NOMO-1 treated with dmso at 0.1 percent for 144 hours (cell line): ENCODE measurements around the gene TNFRSF1B.
"Not testable (repeated sequence)": the region's sequence is repeated elsewhere in the genome, so short reads cannot be mapped to it uniquely, and the experiment has no call there.

Experiments
- DNase-seq: peaks from one replicate; lab custom pipeline; 2025; ENCODE audit not compliant: unreplicated experiment; lab: John Stamatoyannopoulos, UW

The TNFRSF1B gene

DNA sequence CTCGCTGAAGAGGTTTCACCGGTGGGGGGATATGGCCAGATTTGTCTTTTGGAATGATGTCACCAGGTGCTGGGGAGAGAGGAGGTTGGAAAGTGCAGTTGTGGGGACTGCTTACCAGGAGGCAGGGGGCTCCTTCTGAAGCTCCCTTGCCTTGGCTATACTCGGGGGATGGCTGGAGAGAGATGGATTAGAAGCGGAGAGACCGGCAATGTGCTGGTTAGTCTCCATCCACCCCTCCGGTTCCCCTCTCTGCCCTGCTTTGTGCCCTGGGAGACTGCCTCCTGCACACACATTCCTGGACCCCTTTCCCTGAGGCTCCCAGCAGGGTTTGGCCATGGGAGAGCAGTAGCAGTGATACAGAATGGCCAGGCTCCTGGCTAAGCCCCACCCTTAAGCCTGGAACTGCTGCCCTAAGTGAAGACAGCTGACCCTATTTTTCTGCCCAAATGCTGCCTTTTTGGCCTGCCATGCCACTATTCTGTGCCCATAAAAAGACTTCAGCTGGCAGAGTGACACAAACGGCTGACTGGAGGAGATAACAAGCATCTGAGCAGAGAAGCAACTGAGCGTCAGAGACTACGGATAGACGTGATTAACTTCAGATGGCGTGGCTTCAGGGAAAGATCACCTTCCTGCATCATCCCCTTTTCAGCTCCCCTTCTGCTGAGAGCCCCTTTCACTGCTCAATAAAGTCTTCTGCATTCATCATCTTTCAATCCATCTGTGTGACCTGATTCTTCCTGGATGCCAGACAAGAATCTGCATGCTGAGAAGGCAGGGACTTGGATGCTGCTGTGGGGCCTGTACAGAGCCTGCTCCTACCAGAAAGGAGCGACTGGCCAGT lies 48.5 kb downstream of the TNFRSF1B start:
- no peak for DNase-seq

DNA sequence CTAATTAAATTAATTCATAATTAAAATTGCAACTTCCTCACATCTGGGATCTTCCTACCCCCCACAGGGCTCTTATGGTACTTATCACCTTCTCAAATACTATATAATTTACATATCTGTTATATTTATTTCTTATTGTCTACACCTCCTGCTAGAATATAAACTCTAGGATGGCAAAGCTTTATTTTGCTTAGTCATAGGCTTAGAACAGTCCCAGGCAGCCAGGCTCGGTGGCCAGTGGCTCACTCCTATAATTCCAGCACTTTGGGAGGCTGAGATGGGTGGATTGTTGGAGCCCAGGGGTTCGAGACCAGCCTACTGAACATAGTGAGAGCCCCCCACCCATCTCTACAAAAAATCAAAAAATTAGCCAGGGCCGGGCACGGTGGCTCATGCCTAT lies 53.0 kb downstream of the TNFRSF1B start:
- DNase-seq, result no peak

DNA sequence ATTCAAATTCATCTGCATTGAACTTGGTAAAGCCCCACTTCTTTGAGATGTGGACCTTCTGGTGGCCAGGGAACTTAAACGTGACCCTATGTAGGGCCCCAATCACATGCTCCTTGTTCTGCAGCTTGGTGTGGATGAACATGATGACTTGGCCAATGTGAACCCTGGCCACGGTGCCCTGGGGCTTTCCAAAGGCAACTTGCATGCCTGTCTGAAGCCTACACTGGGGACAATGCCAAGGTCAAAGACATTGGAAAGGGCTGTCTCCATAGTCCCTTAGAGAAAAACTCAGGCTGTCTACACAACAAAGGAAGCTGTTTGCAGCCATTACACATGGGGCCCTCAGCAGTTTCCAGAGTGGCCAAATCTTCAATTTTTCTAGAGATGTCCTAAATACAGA lies 54.1 kb downstream of the TNFRSF1B start:
- DNase-seq, result no peak

GRCh38 chr1:12222700-12223099 lies 55.9 kb downstream of the TNFRSF1B start:
- DNase-seq, result not testable (repeated sequence)

GRCh38 chr1:12224092-12224491 lies 57.3 kb downstream of the TNFRSF1B start:
- DNase-seq, result not testable (repeated sequence)

- DNase-seq, result no peak
These were observed 62.2 kb downstream of the TNFRSF1B start for GRCh38 chr1:12228979-12229378.

DNA sequence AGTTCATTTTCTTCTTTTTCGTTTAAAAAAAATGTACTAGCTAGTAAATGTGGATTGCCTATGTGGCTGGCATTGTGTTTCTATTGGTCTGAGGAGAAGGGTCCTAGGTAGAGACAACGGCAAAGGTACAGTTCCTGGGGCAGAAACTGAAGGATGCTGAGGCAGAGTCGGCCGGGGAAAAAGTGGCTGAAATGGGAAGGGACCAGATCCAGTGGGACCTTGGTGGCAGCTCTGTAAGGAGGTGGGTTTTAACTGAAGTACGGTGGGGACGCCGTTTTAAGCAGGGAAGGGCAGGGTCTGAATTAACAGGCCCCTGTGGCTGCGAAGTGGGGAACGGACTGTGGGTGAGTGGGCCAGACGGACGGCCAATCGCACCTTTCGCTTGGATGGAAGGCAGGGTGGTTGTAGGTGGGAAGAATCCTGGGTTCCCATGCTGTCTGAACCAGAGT lies 62.6 kb downstream of the TNFRSF1B start:
- no peak for DNase-seq

DNA sequence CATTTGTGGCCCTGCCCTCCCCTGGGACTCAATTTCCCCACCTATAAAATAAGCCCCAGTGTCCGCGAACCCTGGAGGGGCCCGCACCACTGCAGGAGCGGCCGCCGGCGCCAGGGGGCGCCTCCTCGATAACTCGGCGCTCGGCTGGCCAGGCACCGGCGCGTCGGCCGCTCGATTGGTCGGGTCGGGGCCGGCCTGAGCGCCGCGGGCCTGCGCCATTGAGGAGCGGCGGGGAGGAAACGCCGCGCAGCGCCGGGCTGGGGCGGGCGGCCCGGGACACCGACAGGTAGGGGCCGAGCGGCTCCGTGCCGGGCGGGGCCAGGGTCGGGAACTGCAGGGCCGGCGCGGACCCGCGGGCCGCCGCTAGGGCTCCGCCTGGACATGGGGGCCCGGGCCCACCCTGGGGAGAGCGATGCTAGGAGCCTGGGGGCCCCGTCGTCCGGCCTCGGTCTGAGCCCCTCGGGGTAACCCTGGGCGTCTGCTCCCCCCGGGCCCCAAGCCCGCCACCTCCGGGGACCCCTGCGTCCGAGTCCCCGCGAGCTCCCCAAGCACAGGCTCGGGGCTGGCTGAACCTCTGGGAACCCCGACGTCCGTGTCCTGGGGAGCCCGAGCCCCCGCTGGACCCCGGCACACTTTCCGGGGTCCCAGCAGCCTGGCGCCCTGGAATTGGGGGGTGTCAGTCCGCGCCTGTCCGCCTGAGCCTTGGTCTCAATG lies 63.2 kb downstream of the TNFRSF1B start, which contains the start of gene VPS13D:
TSS of gene VPS13D (plus strand) at position 196 of the 714 bp plus-strand sequence. CDS start 4,237 bp downstream, outside the sequence.
- peak; percentile 70 for DNase-seq

- DNase-seq, result no peak
These were observed 63.9 kb downstream of the TNFRSF1B start for GRCh38 chr1:12230549-12231275.

- DNase-seq, result no peak
These were observed 64.4 kb downstream of the TNFRSF1B start for GRCh38 chr1:12231276-12231595.

DNA sequence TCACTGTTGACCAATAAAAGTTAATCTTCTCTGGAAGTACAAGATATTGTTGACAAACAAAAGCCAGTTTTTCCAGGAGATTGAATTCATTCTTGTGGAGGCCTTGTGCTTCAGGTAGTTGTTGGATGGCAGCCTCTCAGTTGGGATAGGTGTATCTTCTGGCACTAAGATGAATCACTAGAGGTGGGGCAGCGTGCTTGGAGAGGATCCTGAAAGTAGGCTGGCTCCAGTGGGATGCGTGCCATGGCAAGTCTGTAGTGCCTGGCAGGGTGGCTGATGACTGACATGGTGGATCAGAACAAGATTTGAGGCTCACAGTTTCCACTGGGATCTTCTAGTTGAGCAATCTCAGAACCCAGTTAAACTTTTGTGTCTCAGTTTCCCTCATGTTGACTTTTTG lies 65.4 kb downstream of the TNFRSF1B start:
- no peak for DNase-seq

GRCh38 chr1:12244078-12244477 lies 77.3 kb downstream of the TNFRSF1B start:
- DNase-seq, result no peak

- no peak for DNase-seq
These were observed 77.8 kb downstream of the TNFRSF1B start for GRCh38 chr1:12244585-12244984.

DNA sequence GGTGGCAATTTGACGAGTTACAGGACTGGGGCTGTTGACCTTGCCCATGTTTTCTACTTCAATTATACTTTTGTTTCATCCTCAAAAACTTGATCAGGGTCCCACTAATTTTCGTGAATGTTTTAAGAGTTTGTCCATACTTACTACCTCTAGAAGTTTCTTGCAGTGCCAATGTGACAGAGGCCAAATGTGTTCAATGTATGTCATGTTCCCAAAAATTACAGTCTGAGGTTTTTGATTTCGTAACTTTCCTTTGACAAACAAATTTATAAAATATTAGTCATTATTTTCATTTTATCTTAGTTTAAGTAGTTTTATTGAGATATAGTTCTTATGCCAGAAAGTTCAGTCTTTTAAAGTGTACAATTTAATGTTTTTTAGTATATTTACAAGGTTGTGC lies 78.3 kb downstream of the TNFRSF1B start:
- DNase-seq, result no peak

DNA sequence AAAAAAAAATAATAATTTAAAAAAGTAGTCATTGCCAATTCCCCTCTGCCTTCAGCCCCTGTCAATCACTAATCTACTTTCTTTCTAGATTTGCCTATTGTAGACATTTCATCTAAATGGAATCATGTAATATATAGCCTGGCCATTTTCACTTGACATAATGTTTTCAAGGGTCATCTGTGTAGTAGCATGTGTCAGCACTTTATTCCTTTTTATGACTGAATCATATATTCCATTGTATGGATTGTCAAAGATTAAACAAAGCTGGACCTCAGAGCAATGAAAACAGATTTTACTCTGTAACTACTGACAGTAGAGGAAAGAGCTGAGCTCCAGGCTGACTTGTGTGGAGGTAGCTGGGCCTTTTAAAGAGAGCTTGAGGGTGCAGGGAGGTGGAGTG lies 78.9 kb downstream of the TNFRSF1B start:
- DNase-seq, result no peak

DNA sequence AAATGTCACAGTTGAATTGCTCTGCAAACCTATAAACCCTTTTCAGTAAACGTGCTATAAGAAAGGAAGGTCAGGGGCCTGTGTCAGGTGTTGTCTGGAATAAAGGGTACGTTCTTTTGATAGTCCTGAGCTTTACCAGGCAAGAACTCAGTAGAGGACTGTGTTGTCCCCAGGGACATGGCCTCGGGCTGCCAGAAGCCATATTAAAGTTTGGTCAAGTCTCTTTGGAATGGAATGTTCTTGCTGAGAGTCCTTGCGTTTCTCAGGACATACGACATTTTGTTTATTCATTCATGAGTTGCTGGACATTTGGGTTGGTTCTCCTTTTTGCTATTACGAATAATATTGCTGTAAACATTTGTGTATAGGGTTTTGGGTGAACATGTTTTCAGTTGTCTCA lies 79.8 kb downstream of the TNFRSF1B start:
- no peak for DNase-seq

DNA sequence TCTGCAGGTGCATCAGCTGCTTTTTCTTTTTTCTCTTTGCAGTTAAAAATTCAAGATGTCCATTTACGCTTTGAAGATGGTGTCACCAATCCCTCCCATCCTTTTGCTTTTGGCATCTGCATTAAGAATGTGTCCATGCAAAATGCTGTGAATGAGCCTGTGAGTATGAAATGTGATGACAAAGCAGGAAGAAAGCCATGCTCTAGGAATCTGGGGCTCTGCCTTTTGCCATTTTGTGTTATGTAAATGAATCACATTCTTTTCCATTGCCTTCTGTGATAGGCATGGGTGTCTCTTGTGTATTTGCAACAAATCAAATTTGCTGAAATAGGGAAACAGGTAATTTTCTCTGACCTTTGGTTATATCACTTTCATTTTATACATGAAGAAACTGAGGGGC lies 82.4 kb downstream of the TNFRSF1B start:
- no peak for DNase-seq

- DNase-seq, result no peak
These were observed 83.0 kb downstream of the TNFRSF1B start for GRCh38 chr1:12249748-12250147.

DNA sequence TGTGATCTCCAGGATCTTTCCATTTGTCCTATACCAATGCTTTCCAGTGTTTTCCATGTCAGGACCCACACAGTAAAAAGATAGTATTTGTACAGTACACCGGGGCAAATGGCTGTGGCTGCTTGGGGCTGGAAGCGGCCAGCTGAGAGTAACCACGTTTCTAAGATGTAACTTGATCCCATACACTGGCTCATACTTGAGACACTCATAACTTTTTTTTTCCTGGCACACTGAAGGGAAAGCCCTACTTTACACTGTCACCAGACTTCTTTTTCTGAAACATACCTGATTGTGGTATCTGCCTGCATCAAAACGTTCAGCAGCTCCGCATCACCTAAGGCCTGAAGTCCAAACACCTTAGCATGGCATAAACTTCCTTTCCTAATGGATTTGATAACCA lies 84.7 kb downstream of the TNFRSF1B start:
- no peak for DNase-seq

DNA sequence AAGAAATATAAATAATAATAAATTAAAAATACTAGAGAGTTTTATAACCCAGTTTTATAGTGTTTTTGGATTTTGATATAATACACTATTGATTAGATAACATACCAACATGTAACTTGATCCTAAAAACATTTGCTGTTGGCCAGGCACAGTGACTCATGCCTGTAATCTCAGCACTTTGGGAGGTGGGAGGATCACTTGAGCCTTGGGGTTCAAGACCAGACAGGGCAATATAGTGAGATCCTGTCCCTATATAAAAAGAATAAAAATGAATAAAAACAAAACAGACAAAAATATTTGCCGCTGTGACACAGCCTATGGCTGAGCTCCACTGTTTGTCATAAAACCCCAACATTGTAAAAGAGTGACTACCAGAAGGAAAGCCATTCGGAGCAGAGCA lies 89.1 kb downstream of the TNFRSF1B start:
- DNase-seq, result no peak

GRCh38 chr1:12258272-12258671 lies 91.5 kb downstream of the TNFRSF1B start:
- DNase-seq, result no peak
